ENCODE results near the gene CDH20.
A peak's percentile ranks its signal among the peaks of the same experiment; 100 is the strongest.

CDH20 gene

GRCh38 chr18:61541673-61542072, 208.4 kb downstream of the CDH20 start:
- DNase-seq: no peak

DNA sequence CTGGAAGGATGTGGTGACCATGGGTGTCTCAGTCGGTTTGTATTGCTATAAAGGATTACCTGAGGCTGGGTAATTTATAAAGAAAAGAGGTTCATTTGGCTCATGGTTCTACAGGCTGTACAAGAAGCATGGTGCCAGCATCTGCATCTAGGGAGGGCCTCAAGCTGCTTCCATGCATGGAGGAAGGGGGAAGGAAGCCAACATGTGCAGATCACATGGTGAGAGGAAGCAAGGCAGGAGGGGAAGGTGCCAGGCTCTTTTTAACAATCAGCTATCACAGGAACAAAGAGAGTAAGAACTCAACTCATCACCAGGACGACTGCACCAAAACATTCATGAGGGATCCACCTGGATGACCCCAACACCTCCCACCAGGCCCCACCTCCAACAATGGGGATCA, 209.4 kb downstream of the CDH20 start:
- DNase-seq: no peak

DNA sequence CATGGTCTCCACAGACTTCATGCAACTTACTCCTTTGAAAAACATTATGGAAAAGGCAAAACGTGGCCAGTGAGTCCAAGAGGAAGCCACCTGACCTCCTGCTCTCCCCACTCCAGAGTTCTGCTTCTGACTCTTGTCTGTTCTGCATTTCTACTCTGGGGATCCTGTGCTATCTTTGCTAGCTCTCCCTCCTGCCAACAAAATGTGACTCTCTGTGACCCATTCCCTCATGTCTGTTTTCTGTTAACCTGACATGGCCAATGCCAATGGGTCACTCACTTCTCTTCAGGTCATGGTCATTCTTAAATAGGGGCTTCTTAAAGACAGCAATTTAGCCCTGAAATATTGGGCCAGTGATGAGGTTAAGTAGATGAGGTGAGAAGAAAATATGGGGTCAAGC, 210.3 kb downstream of the CDH20 start:
- DNase-seq: no peak

DNA sequence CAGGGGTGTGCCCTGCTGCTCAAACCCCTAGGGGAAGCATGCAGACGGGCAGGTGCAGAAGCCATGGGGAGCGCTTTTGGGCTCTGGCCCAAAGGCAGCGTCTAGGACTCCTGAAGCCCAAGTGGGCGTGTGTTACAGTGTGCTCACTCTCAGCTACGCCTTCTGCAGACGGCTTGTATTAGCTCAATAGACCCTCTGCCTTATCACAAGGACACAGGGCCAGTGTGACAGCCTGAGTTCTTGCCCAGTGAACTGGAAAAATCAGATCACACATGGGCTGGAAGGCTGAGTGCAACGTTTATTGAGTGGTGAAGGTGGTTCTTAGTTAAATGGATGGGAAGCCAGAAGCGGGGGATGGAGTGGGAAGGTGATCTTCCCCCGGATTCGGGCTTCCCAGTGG, 210.9 kb downstream of the CDH20 start:
- no peak for DNase-seq

DNA sequence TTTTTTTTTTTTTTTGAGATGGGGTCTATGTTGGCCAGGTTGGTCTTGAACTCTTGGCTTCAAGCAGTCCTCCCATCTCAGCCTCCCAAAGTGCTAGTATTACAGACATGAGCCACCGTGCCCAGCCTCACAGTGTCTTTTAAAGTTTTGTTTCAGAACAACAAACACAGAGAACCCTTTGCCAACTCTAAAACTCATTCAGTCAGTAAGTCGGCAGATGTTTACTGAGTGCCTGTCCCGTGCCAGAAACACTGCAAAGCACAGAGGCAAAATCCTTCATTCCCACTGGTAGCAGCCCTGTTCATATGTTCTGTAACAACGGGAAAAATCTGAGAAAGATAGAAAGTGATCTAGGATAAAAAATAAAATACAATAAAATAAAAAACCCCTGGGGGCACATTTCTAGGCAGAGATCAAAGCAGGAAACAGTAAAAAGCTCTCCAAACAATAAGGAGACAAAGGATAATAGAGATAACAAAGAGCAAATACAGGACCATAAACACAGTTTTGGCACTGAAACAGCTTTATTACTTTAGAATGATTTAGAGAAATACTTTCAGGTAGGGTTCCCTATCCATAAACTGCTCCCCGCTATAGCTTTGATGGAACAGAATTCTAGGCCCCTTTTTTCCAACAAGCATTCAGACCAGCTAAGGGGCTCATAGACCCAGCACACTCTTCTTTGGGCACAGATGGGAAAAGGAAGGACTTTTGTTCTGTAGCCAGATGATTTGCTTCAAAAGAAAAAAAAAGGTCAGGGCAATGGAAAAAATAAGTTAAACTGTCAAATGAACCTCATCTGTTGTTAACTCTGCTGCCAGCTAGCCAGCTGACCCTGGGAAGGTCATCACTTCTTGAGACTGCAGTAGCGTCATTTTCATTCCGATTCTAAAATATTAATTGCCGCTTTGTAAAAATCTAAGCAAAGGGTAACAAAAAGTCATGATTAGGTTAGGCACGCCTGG, 212.3 kb downstream of the CDH20 start:
- DNase-seq: no peak

DNA sequence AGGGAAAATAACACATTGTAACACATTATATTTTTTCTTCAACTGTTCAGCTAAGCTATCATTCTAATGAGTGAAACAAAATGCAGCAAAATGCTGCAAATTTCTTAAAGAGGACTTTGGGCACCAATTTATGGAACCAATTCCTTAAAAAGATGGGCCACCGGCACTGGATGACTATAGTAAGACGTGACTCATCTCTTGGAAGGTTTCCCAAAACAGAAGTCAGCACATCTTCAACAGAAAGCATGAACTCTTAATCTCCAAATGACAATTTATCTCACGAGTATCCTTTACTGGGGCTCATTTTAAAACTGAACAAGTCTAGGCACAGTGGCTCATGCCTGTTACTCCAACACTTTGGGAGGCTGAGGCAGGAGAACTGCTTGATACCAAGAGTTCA, 213.4 kb downstream of the CDH20 start:
- DNase-seq: no peak

- DNase-seq: no peak
Measured at GRCh38 chr18:61549416-61549815, 216.2 kb downstream of the CDH20 start.

- no peak for DNase-seq
Measured at GRCh38 chr18:61549889-61550288, 216.7 kb downstream of the CDH20 start.

DNA sequence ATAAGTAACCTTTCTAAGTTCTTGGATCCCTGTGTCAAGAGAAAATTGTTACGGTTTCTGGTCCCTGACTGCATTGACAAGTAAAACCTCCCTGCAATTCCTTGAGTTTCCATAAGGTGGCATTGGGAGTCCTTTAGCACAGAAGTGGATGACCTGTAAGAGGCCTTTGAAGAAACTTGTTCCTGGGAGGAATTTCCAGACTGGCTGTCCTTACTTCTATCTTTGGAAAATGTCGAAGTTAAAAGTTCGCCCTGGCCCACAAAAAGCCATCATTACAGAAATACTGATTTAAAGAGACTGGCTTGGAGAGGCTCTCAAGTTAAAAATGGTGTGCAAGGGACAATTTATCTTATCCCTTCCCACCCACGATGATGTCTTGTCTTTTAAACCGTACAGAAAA, 218.4 kb downstream of the CDH20 start:
- peak; percentile 58 for DNase-seq

GRCh38 chr18:61553045-61553659, 219.9 kb downstream of the CDH20 start:
- DNase-seq: no peak

- DNase-seq: no peak
Measured at GRCh38 chr18:61554117-61554776, 221.0 kb downstream of the CDH20 start.

DNA sequence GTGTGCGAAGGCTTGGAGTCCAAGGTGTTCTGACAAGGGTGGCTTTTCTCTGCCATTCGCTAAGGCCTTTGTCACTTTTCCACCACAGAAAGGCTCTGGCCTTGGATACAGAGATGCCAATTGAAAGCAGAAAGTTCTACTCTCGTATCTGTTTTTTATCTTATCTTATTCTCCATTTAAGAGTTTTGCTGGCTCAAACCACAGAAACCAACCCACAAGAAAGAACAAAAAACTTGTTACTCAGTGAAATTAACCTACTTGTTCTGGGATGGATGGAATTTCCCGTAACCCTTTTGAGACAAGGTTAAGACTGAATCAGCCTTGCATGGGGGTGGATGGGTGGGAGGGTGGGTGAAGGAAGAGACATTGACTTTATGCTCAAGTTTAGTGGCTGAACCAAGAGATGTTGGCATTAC, 221.7 kb downstream of the CDH20 start:
- no peak for DNase-seq

DNA sequence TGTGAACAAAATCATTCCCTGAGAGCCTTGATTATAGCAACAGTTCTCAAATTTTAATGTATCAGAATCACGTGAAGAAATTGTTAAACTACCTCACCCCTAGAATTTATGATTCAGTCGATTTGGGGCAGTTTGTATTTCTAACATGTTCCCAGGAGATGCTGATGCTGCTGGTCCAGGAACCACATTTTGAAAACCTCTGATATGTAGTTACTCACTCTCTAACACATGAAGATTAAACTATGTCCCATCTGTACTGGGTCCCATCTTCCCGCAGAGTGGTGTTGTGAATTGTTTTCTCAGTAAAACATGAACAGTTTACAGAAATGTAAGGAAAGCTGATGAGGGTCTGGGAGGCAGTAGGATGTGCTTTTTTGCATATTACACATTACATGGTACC, 223.1 kb downstream of the CDH20 start:
- no peak for DNase-seq

GRCh38 chr18:61556862-61557261, 223.6 kb downstream of the CDH20 start:
- no peak for DNase-seq

- no peak for DNase-seq
Measured at GRCh38 chr18:61569176-61569892, 236.1 kb downstream of the CDH20 start.

GRCh38 chr18:61570070-61570469, 236.8 kb downstream of the CDH20 start:
- DNase-seq: no peak

DNA sequence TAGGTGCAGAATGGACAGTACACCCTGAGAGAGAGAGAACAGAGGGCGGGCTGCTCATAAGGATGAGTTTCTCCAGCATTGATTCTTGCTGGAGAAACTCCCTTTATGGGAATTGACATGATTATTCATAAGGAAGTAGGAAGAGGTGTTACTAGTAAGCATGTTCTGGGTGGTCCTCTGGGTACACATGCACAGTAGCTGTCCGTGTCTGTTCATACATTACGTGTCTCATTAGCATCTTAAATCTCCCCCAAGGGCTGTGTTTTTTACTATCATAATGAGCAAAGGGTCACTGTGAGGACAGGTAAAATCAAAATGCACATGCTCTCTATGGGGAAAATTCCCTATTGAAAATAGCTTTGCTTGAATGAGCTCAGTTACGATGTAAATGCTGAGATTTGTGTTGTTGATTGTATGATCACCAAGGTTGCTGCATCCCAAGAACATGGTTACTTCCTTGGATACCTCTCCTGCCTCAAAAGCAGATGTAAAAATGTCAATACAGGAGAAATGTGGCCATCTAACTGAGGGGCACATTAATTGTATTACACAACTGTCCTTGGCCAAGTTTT, 238.9 kb downstream of the CDH20 start:
- no peak for DNase-seq

DNA sequence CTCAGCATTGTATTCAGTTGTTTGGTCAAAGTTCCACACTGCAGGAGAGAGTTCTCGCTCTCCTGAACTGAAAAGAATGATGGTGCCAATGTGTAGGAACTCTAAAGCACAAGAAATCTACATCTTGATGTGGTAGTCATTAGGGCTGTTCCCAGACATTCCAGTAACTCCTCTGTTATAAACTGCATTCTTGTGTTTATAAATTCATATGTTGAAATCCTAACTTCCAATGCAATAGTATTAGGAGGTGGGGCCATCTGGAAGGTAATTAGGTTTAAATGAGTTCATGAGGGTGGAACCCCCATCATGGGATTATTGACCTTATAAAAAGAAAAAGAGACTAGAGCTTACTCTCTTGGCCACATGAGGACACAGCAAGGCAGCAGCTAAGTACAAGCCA, 239.6 kb downstream of the CDH20 start:
- DNase-seq: no peak

DNA sequence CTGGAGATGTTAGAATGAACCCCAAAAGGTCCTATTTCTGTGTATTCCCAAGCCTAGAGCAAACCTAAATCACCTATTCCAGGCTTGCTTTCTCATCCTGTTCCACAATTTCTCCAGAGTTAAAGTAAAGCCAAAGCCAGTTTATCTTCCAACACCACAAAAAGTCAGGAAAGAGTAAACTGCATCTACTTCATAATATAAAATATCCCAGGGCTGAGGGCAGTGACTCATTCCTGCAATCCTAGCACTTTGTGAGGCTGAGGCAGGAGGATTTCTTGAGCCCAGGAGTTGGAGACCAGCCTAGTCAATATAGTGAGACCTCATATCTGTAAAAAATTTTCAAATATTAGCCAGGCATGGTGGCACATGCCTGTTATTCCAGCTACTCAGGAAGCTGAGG, 241.4 kb downstream of the CDH20 start:
- DNase-seq: no peak

GRCh38 chr18:61575419-61575818, 242.2 kb downstream of the CDH20 start:
- DNase-seq: no peak

- no peak for DNase-seq
Measured at GRCh38 chr18:61578846-61579245, 245.6 kb downstream of the CDH20 start.

- no peak for DNase-seq
Measured at GRCh38 chr18:61579581-61579980, 246.4 kb downstream of the CDH20 start.

- no peak for DNase-seq
Measured at GRCh38 chr18:61580046-61580445, 246.8 kb downstream of the CDH20 start.
